ENCODE results near the gene CDH4.

The CDH4 gene

DNA sequence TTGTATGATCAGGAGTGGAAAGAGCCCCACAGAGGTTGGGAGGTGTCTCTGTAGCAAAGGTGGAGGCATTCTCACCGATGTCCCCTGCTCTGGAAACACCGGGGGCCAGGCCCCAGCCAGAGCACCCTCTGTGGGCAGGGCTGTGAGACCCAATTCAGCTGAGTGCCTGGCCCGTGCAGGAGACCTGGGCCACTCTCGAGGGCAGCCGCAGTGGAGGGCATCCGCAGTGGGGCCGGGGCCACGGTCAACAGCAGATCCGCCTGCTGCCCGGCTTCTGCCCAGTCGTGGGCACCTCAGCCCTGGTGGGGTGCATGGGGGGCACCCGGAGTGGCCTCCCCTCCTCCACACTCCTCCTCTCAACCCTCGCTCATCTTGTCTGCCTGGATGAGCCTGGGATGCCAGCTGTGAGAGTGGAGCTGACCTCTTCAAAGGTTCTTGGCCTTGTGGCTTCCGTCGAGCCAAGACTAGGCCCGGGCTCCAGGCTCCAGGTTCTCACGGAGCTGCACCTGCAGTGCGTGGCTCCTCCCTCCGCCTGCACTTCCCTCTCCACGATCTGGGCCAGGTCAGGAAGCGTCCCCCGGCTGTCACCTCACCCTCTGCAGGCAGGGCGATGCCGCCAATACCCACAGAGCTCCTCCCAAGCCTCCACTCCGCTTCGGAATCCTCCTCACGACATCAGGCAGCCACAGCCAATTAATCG is 678.9 kb downstream of the CDH4 start:
- Histone ChIP-seq H3K9me3 (no peaks in the 10 kb centered on the region), H3K27ac (no peak overlapping the region), H3K4me1 (ENCODE audit: control insufficient read depth in 1 of 2, insufficient read depth in 1 of 2, low read depth in 1 of 2, low read length in 1 of 2) (no peaks in the 10 kb centered on the region), H3K4me3 (ENCODE audit: low read depth in 1 of 2, low read length in 1 of 2) (no peak overlapping the region), H3K27me3 (no peaks in the 10 kb centered on the region), H3K36me3 (no peaks in the 10 kb centered on the region)
- TF ChIP-seq, protein P1, sequence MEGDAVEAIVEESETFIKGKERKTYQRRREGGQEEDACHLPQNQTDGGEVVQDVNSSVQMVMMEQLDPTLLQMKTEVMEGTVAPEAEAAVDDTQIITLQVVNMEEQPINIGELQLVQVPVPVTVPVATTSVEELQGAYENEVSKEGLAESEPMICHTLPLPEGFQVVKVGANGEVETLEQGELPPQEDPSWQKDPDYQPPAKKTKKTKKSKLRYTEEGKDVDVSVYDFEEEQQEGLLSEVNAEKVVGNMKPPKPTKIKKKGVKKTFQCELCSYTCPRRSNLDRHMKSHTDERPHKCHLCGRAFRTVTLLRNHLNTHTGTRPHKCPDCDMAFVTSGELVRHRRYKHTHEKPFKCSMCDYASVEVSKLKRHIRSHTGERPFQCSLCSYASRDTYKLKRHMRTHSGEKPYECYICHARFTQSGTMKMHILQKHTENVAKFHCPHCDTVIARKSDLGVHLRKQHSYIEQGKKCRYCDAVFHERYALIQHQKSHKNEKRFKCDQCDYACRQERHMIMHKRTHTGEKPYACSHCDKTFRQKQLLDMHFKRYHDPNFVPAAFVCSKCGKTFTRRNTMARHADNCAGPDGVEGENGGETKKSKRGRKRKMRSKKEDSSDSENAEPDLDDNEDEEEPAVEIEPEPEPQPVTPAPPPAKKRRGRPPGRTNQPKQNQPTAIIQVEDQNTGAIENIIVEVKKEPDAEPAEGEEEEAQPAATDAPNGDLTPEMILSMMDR (IDR thresholded peaks at IDR 0.05), result no peak

DNA sequence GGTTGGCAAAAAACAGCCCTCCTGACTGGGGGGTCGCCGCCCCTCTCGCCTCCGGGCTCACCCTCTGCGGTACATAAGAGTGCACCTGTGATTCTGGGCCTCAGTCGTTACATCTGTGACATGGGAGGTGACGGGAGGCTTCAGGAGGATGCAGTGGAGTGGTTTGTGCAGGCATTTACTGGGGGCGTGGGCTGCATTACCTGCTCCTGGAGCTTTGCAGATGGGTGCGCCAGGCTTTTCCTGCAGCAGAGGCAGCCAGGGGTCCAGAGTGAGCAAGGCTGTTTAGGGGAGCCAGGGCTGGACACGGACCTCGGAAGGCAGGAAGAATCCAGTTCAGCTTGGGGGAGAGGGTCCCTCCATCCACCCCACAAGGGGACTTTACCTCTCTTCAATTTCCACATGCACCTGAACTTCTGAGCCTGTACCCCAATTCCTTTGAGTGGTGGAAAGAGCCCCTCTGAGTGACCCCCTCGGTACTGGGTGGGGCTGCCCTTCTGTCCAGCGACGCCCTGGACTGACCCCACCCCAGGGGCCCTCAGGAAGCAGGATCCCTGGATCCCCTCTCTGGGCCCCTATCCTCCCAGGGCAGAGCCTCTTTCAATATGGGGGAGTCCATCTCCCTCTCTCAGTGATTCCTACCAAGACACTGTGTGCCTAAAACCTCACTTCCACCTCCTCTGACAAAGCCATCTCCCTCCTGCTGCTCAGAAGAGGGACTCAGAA is 679.6 kb downstream of the CDH4 start:
- Histone ChIP-seq H3K4me3 (ENCODE audit: low read depth in 1 of 2, low read length in 1 of 2) (no peak overlapping the region), H3K4me1 (ENCODE audit: control insufficient read depth in 1 of 2, insufficient read depth in 1 of 2, low read depth in 1 of 2, low read length in 1 of 2) (no peaks in the 10 kb centered on the region), H3K36me3 (no peaks in the 10 kb centered on the region), H3K27me3 (no peaks in the 10 kb centered on the region), H3K9me3 (no peaks in the 10 kb centered on the region), H3K27ac (no peak overlapping the region)
- TF ChIP-seq, protein P1 (IDR thresholded peaks at IDR 0.05), result no peak

DNA sequence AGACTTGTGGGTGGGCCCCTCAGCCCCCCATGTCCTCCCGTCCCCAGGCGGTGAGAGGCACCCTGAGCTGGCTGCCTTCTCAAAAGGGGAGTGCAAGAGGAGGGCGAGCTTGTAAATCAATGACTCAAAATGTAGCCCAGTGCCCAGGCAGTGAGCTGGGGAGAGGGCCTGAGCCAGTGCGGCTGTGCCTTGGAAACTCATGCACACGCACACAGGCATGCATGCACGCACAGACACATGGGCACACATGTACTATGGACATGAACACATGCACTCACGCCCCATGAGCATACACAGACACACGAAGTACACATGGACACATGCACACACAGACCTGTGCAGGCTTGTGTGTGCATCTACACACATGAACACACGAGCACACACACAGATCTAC is 680.1 kb downstream of the CDH4 start:
- Histone ChIP-seq H3K9me3 (no peaks in the 10 kb centered on the region), H3K36me3 (no peaks in the 10 kb centered on the region), H3K27ac (no peak overlapping the region), H3K4me1 (ENCODE audit: control insufficient read depth in 1 of 2, insufficient read depth in 1 of 2, low read depth in 1 of 2, low read length in 1 of 2) (no peaks in the 10 kb centered on the region), H3K27me3 (no peaks in the 10 kb centered on the region), H3K4me3 (ENCODE audit: low read depth in 1 of 2, low read length in 1 of 2) (no peak overlapping the region)
- TF ChIP-seq, protein P1 (IDR thresholded peaks at IDR 0.05), result no peak

DNA sequence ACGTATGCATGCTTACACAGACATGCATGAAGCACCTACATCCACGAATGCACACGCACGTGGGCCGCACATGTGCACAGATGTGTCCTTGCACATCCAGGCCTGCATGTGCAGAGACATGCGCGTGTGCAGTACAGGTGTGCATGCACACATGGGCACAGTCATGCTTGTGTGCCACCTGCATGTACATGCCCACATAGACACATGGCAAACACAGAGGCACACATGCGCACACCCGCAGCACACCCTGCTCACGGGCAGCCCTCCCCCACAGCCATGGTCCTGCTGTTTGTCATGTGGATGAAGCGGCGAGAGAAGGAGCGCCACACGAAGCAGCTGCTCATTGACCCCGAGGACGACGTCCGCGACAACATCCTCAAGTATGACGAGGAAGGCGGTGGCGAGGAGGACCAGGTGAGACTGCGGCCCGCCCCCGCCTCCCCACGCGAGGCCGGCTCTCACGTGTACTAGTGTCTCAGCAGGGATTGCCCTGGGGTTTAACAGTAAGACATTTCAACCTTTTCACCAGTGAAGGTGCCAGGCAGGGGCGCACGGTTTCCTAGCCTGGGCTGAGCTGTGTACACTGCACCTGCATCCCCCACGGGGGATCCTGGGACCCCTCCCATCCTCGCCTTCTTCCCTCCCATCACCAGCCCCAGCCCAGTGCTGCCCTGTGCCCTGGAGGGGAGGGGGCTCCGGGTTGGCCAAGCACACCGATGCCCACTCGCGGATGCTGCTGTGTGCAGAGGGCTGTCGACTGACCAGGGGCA is 680.8 kb downstream of the CDH4 start:
- no peaks in the 10 kb centered on the region for H3K9me3 ChIP-seq
- no peaks in the 10 kb centered on the region for H3K4me1 ChIP-seq (ENCODE audit: control insufficient read depth in 1 of 2, insufficient read depth in 1 of 2, low read depth in 1 of 2, low read length in 1 of 2)
- no peak overlapping the region for H3K27ac ChIP-seq
- no peaks in the 10 kb centered on the region for H3K27me3 ChIP-seq
- no peaks in the 10 kb centered on the region for H3K36me3 ChIP-seq
- H3K4me3 ChIP-seq (ENCODE audit: low read depth in 1 of 2, low read length in 1 of 2), result no peak overlapping the region
- TF ChIP-seq, protein P1 (IDR thresholded peaks at IDR 0.05), result no peak

DNA sequence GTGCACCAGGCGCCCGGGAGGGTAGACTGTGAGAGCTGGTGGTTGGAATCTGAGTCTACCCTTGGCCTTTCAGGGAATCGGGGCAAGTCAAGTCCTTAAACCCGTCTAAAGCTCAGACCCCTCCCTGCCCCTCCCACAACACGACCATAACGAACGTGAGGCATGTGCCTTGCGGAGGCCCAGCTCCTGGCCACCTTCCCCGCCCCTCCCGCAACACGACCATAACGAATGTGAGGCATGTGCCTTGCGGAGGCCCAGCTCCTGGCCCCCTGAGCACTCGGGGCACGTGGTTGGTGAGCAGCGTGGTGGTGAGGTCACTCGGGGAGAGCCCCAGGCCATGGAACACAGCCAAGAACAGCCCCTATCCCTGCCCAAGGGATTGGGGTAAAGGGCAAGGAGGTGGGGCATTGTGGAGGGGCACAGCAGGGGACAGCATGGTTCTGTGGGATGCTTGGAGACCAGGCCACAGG is 681.5 kb downstream of the CDH4 start:
- Histone ChIP-seq H3K4me1 (ENCODE audit: control insufficient read depth in 1 of 2, insufficient read depth in 1 of 2, low read depth in 1 of 2, low read length in 1 of 2) (no peaks in the 10 kb centered on the region), H3K36me3 (no peaks in the 10 kb centered on the region), H3K4me3 (ENCODE audit: low read depth in 1 of 2, low read length in 1 of 2) (no peak overlapping the region), H3K9me3 (no peaks in the 10 kb centered on the region), H3K27ac (no peak overlapping the region), H3K27me3 (no peaks in the 10 kb centered on the region)
- TF ChIP-seq, protein P1 (IDR thresholded peaks at IDR 0.05), result no peak
